ENCODE results near the gene OBP2B.
"Not testable (repeated sequence)": the region's sequence is repeated elsewhere in the genome, so short reads cannot be mapped to it uniquely, and the experiment has no call there.

OBP2B gene

GRCh38 chr9:133221177-133221809, 12.2 kb upstream of the OBP2B start:
- DNase-seq: no peak

GRCh38 chr9:133218049-133218975, 9.3 kb upstream of the OBP2B start:
- DNase-seq: not testable (repeated sequence)

GRCh38 chr9:133217333-133217988, 8.4 kb upstream of the OBP2B start:
- not testable (repeated sequence) for DNase-seq

- DNase-seq: not testable (repeated sequence)
Measured at GRCh38 chr9:133214276-133214675, 5.2 kb upstream of the OBP2B start.

GRCh38 chr9:133210609-133211008, 1.6 kb upstream of the OBP2B start:
- no peak for DNase-seq

- no peak for DNase-seq
Measured at GRCh38 chr9:133210202-133210532, 1.1 kb upstream of the OBP2B start.

GRCh38 chr9:133209327-133210201, 514 bp upstream of the OBP2B start:
- not testable (repeated sequence) for DNase-seq

- DNase-seq: not testable (repeated sequence)
Measured at GRCh38 chr9:133208171-133208879, 725 bp downstream of the OBP2B start.

GRCh38 chr9:133207540-133208170, 1.4 kb downstream of the OBP2B start:
- no peak for DNase-seq

GRCh38 chr9:133207021-133207531, 2.0 kb downstream of the OBP2B start:
- DNase-seq: no peak

GRCh38 chr9:133205996-133206931, 2.8 kb downstream of the OBP2B start:
- no peak for DNase-seq

GRCh38 chr9:133205481-133205887, 3.6 kb downstream of the OBP2B start:
- DNase-seq: not testable (repeated sequence)

- DNase-seq: no peak
Measured at GRCh38 chr9:133204993-133205336, 4.1 kb downstream of the OBP2B start.

- DNase-seq: no peak
Measured at GRCh38 chr9:133204335-133204992, 4.6 kb downstream of the OBP2B start.

- DNase-seq: no peak
Measured at GRCh38 chr9:133203506-133204075, 5.5 kb downstream of the OBP2B start.

GRCh38 chr9:133202688-133203453, 6.2 kb downstream of the OBP2B start:
- DNase-seq: no peak

GRCh38 chr9:133202145-133202513, 6.9 kb downstream of the OBP2B start:
- DNase-seq: no peak

GRCh38 chr9:133201424-133202144, 7.5 kb downstream of the OBP2B start:
- DNase-seq: no peak

Data from right forelimb (tissue), 1 donor.